ENCODE results near the gene SCO1.
A peak's percentile ranks its signal among the peaks of the same experiment; 100 is the strongest.
"Not testable (repeated sequence)": the region's sequence is repeated elsewhere in the genome, so short reads cannot be mapped to it uniquely, and the experiment has no call there.

Gene SCO1

GRCh38 chr17:10697092-10698081 lies at the start of gene SCO1, which contains the start of gene ADPRM:
Gene SCO1, minus strand, starts transcription at chr17:10697533. Its CDS starts 26 bp downstream, at chr17:10697507.
Gene ADPRM, plus strand, starts transcription at chr17:10697594. Its CDS starts 7,333 bp downstream, at chr17:10704927.
- peak; percentile 86 for DNase-seq

GRCh38 chr17:10745231-10745630 lies 47.9 kb upstream of the SCO1 start:
- DNase-seq, result no peak

- peak; percentile 23 for DNase-seq
Measured at GRCh38 chr17:10744501-10745000, 47.2 kb upstream of the SCO1 start.

- no peak for DNase-seq
Measured at GRCh38 chr17:10743316-10744009, 46.1 kb upstream of the SCO1 start.

GRCh38 chr17:10742431-10742830 lies 45.1 kb upstream of the SCO1 start:
- DNase-seq, result no peak

- DNase-seq, result no peak
Measured at GRCh38 chr17:10741416-10742135, 44.2 kb upstream of the SCO1 start.

GRCh38 chr17:10739386-10739785 lies 42.1 kb upstream of the SCO1 start:
- no peak for DNase-seq

GRCh38 chr17:10738521-10739258 lies 41.4 kb upstream of the SCO1 start:
- DNase-seq, result no peak

GRCh38 chr17:10737736-10738135 lies 40.4 kb upstream of the SCO1 start:
- DNase-seq, result no peak

GRCh38 chr17:10737168-10737622 lies 39.9 kb upstream of the SCO1 start:
- DNase-seq, result peak; percentile 22

- no peak for DNase-seq
Measured at GRCh38 chr17:10735821-10736220, 38.5 kb upstream of the SCO1 start.

- no peak for DNase-seq
Measured at GRCh38 chr17:10735251-10735650, 37.9 kb upstream of the SCO1 start.

GRCh38 chr17:10733666-10734065 lies 36.3 kb upstream of the SCO1 start:
- no peak for DNase-seq

- DNase-seq, result not testable (repeated sequence)
Measured at GRCh38 chr17:10732121-10732520, 34.8 kb upstream of the SCO1 start.

GRCh38 chr17:10731408-10731879 lies 34.1 kb upstream of the SCO1 start:
- DNase-seq, result no peak

GRCh38 chr17:10730247-10730646 lies 32.9 kb upstream of the SCO1 start:
- DNase-seq, result not testable (repeated sequence)

- DNase-seq, result peak; percentile 55
Measured at GRCh38 chr17:10729334-10730193, 32.2 kb upstream of the SCO1 start, which contains the start of gene TMEM220. Gene TMEM220, minus strand, starts transcription at chr17:10730023. Its CDS starts 172 bp downstream, at chr17:10729851.

- DNase-seq, result no peak
Measured at GRCh38 chr17:10728331-10728892, 31.1 kb upstream of the SCO1 start.

- DNase-seq, result no peak
Measured at GRCh38 chr17:10727192-10727591, 29.9 kb upstream of the SCO1 start.

GRCh38 chr17:10726196-10726595 lies 28.9 kb upstream of the SCO1 start:
- DNase-seq, result no peak

Measured in activated CD8-positive, alpha-beta memory T cell treated with anti-CD3 and anti-CD28 coated beads, Interleukin-2, amount 50 U/mL, for 4 hours (primary cell).